Measurements from ENCODE around the gene SDHAF2.

Gene SDHAF2

DNA sequence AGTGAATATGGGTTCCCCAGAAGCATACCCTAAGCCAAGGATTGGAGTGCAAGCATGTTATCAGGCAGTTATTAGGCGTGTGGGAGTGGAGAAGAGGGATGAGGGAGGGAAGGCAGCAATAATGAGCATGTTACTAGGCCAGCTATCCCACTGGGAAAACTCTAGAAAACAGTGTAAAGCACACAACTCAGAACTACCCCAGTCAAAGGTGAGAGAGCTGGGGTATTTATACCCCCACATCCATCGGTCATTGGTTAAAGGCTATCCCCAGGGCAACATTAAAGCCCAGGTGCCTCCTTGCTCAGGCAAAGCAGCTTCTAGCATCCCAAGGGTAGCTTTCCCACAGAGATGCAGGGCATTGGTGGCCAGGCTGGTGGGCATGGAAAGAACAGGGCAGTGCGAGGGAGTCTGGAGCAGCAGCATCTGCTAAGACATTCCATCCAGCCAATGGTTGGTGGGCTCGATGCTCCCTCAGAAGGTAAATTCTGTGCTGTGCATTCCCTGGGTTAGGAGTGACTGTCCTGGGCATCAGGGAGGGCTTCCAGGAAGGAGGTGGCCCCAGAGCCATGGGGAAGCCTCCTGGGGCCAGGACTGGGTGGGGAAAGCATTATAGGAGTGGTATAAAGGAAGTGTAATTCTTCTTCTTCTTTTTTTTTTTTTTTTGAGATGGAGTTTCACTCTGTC, 57.6 kb downstream of the SDHAF2 start:
- no peaks in the 10 kb centered on the region for H3K4me1 ChIP-seq (ENCODE audit: low read length)
- H3K36me3 ChIP-seq (replicated peaks; ENCODE audit: insufficient read depth, low read length) = no peaks in the 10 kb centered on the region
- H3K9me2 ChIP-seq (replicated peaks; ENCODE audit: insufficient read depth, low read length) = no peaks in the 10 kb centered on the region
- no peak overlapping the region for H3K4me3 ChIP-seq (ENCODE audit: low read length)
- no peaks in the 10 kb centered on the region for H3K9me3 ChIP-seq (replicated peaks; ENCODE audit: insufficient read depth, low read length)
- H3K79me2 ChIP-seq (ENCODE audit: low read length) = no peaks in the 10 kb centered on the region
- H3K27ac ChIP-seq (ENCODE audit: low read length) = no peak overlapping the region
- H3K4me2 ChIP-seq (ENCODE audit: low read depth, low read length) = no peak overlapping the region
- no peak for DNase-seq
- peaks cover 71% of the 10 kb centered on the region for H3K27me3 ChIP-seq (replicated peaks; ENCODE audit: insufficient read depth, low read length)
- no peak overlapping the region for H2AFZ ChIP-seq (ENCODE audit: low read length)
- H3K9ac ChIP-seq (ENCODE audit: low read length) = no peak overlapping the region
- TF ChIP-seq, protein P1, sequence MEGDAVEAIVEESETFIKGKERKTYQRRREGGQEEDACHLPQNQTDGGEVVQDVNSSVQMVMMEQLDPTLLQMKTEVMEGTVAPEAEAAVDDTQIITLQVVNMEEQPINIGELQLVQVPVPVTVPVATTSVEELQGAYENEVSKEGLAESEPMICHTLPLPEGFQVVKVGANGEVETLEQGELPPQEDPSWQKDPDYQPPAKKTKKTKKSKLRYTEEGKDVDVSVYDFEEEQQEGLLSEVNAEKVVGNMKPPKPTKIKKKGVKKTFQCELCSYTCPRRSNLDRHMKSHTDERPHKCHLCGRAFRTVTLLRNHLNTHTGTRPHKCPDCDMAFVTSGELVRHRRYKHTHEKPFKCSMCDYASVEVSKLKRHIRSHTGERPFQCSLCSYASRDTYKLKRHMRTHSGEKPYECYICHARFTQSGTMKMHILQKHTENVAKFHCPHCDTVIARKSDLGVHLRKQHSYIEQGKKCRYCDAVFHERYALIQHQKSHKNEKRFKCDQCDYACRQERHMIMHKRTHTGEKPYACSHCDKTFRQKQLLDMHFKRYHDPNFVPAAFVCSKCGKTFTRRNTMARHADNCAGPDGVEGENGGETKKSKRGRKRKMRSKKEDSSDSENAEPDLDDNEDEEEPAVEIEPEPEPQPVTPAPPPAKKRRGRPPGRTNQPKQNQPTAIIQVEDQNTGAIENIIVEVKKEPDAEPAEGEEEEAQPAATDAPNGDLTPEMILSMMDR (IDR thresholded peaks at IDR 0.05; ENCODE audit: low read length) = no peak
- TF ChIP-seq EZH2phosphoT487 (IDR thresholded peaks at IDR 0.05; ENCODE audit: low read length) (no peak), EZH2 (optimal IDR thresholded peaks at IDR 0.05; ENCODE audit: low read depth, low read length) (no peak)
- no peaks in the 10 kb centered on the region for H3F3A ChIP-seq (ENCODE audit: insufficient read depth, low read length)
- H4K20me1 ChIP-seq (ENCODE audit: insufficient read depth, low read length) = no peaks in the 10 kb centered on the region

DNA sequence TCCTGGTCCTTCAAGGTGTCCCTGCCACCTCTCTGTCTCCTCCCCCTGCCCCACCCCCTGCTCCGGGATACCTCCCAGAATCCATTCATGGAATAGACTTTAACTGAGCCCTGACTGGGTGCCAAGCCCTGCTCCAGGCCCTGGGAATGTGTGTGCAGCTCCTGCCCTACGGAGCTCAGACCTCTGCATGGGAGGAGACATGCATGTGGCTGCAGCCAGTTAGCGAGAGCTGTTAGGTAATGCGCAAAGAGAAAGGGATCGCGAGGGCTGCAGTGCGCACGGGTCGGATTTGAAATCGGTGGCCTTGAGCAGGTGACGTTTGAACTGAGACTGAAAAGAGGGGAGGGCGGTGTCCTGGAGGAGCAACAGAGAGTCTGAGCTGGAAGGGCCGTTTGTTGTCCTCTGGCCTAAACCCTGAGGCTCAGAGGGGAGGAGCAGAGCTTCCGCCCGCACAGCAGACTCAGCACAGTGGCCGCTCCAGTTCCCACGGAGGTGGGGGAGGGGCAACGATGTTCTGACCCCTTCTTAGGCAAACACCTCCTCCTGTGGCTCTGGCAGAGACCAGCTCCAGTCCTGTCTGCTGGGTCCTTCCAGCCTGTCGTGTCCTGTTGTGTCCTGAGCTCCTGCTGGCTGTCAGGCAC, 58.8 kb downstream of the SDHAF2 start:
- Histone ChIP-seq H3K4me3 (ENCODE audit: low read length) (no peak overlapping the region), H4K20me1 (ENCODE audit: insufficient read depth, low read length) (no peaks in the 10 kb centered on the region), H3K4me1 (ENCODE audit: low read length) (no peaks in the 10 kb centered on the region), H2AFZ (ENCODE audit: low read length) (no peak overlapping the region), H3K4me2 (ENCODE audit: low read depth, low read length) (no peak overlapping the region), H3K27me3 (replicated peaks; ENCODE audit: insufficient read depth, low read length) (peaks cover 68% of the 10 kb centered on the region), H3K79me2 (ENCODE audit: low read length) (no peaks in the 10 kb centered on the region), H3F3A (ENCODE audit: insufficient read depth, low read length) (no peaks in the 10 kb centered on the region), H3K36me3 (replicated peaks; ENCODE audit: insufficient read depth, low read length) (no peaks in the 10 kb centered on the region), H3K9me3 (replicated peaks; ENCODE audit: insufficient read depth, low read length) (no peaks in the 10 kb centered on the region), H3K27ac (ENCODE audit: low read length) (no peak overlapping the region), H3K9ac (ENCODE audit: low read length) (no peak overlapping the region), H3K9me2 (replicated peaks; ENCODE audit: insufficient read depth, low read length) (no peaks in the 10 kb centered on the region)
- TF ChIP-seq, protein P1 (IDR thresholded peaks at IDR 0.05; ENCODE audit: low read length) = no peak
- no peak for TF ChIP-seq EZH2phosphoT487 (IDR thresholded peaks at IDR 0.05; ENCODE audit: low read length)
- TF ChIP-seq EZH2 (optimal IDR thresholded peaks at IDR 0.05; ENCODE audit: low read depth, low read length) = no peak
- no peak for DNase-seq

DNA sequence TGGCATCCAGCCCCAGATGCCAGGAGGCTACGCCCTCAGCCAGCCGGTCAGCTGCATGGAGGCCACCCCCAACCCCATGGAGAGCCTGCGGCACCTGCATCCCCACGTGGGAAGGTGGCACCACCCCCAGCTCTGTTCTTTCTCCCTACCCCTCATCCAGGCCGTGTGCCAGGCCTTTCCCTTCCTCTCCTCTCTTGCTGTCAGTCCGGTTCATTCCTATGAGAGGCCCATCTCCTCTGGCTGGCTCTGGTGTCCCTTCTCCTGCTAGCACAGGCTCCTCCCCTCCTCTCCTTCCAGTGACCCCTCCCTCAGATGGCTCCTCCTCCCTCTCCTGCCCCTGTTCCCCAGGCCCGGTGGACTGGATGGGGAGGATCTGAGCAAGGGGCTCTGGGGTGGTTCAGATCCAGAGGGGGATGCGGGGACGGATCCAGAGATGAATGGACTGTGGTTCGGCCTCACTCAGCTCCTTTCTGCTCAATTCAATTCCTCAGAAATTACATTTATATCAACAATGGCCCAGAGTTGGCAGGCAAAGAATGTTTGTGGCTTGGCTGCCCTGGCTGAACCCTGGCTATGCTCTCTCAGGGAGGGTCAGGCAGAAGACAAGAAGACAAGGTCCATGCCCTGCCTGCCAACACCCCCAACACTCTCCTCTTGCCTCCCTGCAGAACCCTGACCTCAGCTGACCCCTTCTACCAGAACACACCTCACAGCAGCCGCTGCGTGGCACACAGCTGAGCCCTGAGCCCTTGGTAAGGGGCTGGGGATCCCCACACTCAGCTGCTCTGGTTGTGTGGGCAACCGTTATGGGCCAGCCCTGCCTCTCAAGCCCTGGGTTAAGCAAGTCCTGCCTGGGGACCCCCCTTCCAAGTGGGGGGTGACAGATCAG, 60.2 kb downstream of the SDHAF2 start:
- no peak for DNase-seq
- H3K36me3 ChIP-seq (replicated peaks; ENCODE audit: insufficient read depth, low read length) = no peaks in the 10 kb centered on the region
- H3K4me2 ChIP-seq (ENCODE audit: low read depth, low read length) = no peak overlapping the region
- H3K27me3 ChIP-seq (replicated peaks; ENCODE audit: insufficient read depth, low read length) = peaks cover 59% of the 10 kb centered on the region
- H3K9ac ChIP-seq (ENCODE audit: low read length) = no peak overlapping the region
- no peak overlapping the region for H2AFZ ChIP-seq (ENCODE audit: low read length)
- H3K9me2 ChIP-seq (replicated peaks; ENCODE audit: insufficient read depth, low read length) = no peaks in the 10 kb centered on the region
- TF ChIP-seq EZH2 (optimal IDR thresholded peaks at IDR 0.05; ENCODE audit: low read depth, low read length) = no peak
- TF ChIP-seq, protein P1 (IDR thresholded peaks at IDR 0.05; ENCODE audit: low read length) = no peak
- no peak for TF ChIP-seq EZH2phosphoT487 (IDR thresholded peaks at IDR 0.05; ENCODE audit: low read length)
- no peaks in the 10 kb centered on the region for H4K20me1 ChIP-seq (ENCODE audit: insufficient read depth, low read length)
- H3K9me3 ChIP-seq (replicated peaks; ENCODE audit: insufficient read depth, low read length) = no peaks in the 10 kb centered on the region
- no peaks in the 10 kb centered on the region for H3K79me2 ChIP-seq (ENCODE audit: low read length)
- H3K4me3 ChIP-seq (ENCODE audit: low read length) = no peak overlapping the region
- no peaks in the 10 kb centered on the region for H3K4me1 ChIP-seq (ENCODE audit: low read length)
- no peaks in the 10 kb centered on the region for H3F3A ChIP-seq (ENCODE audit: insufficient read depth, low read length)
- no peak overlapping the region for H3K27ac ChIP-seq (ENCODE audit: low read length)
